Activated effector memory CD4-positive, alpha-beta T cell treated with anti-CD3 and anti-CD28 coated beads, Interleukin-2, amount 50 U/mL, for 16 hours (primary cell): ENCODE data around the gene MAMSTR.
A peak's percentile ranks its signal among the peaks of the same experiment; 100 is the strongest.
"Not testable (repeated sequence)": the region's sequence is repeated elsewhere in the genome, so short reads cannot be mapped to it uniquely, and the experiment has no call there.

Source experiments
- DNase-seq: peaks from one replicate; pipeline ENCODE4 v3.0.0-alpha.2; 2020

Gene MAMSTR

DNA sequence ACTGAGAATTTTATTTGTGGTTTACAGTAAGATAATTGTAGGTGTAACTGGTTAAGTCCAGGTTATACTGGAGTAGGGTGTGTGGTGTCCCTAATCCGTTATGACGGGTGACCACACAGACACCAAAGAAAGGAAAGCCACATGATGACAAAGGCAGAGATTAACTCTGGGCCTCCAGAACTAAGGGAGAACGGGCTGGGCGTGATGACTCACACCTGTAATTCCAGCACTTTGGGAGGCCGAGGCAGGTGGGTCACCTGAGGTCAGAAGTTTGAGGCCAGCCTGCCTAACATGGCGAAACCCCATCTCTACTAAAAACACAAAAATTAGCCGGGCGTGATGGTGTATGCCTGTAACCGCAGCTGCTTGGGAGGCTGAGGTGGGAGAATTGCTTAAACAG is 33.9 kb downstream of the MAMSTR start:
- DNase-seq, result no peak

GRCh38 chr19:48683349-48683748 is 36.2 kb downstream of the MAMSTR start:
- DNase-seq, result no peak

DNA sequence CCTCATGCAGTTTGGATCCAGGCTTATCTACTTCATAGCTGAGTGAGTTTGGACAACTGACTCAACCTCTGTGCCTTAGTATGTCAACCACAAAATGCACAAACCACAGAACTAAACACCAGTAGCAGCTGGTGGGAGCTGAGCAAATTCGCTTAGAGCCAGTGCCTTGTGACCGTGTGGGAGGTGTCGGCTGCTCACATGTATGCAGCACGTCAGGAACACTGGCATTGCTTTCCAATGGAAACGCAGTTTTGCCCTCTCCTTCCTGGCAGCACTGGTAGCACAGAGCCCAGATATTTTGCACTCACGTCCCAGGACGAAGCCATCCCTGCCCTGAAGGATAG is 38.4 kb downstream of the MAMSTR start:
- DNase-seq, result no peak

GRCh38 chr19:48680436-48681126 is 38.9 kb downstream of the MAMSTR start:
- DNase-seq, result no peak

DNA sequence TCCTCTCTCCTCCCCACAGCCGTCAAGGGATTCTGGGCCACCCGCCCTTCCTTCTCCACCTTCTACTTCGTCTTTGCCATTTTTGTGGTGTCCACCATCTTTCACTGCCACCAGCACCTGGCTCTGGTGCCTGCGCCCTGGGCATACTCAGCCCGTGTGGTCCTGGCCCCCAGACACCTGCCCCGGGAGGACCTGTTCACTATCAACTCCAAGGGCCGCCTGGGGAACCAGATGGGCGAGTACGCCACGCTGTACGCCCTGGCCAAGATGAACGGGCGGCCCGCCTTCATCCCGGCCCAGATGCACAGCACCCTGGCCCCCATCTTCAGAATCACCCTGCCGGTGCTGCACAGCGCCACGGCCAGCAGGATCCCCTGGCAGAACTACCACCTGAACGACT is 39.5 kb downstream of the MAMSTR start:
- not testable (repeated sequence) for DNase-seq

GRCh38 chr19:48678201-48678600 is 41.3 kb downstream of the MAMSTR start:
- DNase-seq, result no peak

DNA sequence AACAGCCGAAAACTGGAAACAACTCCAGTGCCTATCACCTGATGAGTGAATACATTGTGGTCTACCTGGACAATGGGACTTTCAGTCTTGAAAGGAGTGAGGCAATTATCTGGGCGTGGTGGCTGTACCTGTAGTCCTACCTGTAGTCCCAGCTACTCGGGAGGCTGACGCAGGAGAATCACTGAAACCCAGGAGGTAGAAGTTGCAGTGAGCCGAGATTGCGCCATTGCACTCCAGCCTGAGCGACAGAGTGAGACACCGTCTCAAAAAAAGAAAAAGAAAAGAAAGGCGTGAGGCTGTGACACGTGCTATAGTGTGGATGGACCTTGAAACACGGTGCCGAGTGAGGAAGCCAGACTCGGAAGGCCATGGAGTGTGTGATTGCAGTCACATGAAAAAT is 42.6 kb downstream of the MAMSTR start:
- no peak for DNase-seq

GRCh38 chr19:48676487-48676886 is 43.0 kb downstream of the MAMSTR start:
- DNase-seq, result no peak

DNA sequence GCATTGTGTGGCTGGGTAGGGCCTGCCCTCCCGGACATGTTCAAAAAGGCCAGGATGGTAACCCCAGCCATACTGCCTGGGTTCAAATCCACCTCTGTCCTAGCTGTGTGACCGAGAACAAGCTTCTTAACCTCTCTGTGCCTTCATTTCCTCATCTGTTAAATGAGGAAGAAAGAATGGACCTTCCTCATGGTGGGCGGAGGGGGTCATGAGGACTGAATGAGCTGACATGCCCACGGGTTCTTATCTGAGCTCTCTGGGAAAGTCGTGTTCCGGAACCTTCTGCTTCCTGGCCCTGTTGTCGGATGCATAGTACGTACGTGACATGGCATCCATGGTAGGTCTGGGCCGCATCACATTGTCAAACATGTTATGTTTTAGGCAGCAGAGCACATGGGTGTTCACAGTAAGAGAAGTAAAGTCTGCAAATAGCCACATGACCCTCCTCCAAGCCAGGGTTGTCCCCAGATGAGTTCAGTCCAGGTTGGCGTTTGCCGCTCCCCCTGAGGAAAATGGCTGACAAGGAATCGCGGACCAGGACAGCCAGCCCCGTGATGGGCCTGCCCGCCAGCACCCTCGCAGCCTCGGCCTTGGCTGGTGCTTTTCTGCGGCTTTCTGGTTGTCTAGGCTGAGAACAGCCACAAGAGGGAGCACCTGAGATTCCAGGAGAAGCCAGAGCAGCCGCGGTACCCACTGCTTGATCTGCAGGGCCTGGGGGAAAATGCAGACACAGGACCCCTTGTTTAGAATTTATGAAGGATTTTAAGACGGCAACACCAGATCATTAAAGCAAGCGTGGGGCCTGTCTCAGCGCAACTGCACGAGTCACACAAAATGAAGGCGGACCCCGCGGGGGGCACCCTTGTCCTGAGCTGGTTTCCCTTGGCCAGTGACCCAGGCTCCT is 44.4 kb downstream of the MAMSTR start:
- peak; percentile 87 for DNase-seq

DNA sequence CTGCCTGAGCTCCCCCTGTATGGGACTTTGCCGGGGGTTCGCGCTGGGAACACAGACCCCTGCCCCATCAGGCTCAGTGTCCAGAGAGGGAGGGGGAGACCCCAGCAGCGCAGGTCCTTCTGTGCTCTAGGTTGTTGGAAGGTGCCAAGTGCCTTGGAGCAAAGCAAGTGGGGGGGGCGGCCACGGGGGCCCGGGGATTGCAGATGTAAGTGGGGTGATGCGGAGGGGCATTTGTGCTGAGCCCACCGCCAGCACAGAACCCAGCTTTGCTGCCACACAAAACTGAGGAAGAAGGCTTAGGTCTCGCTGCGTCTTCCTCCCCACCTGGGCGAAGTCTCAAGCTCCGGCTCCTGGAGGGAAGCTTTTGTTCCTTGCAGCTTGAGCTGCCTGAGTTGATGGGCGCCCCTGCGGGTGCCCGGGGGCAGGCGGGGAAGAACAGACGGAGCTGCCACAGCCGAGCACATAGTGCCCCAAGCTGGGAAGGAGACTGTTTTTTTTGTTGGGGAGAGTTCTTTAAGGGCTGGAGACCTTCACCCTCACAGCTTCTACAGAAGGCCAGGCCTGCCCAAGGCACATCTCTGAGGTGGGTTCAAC is 45.2 kb downstream of the MAMSTR start:
- no peak for DNase-seq

- DNase-seq, result no peak
Observed at GRCh38 chr19:48673436-48674100, 46.0 kb downstream of the MAMSTR start.

- no peak for DNase-seq
Observed at GRCh38 chr19:48672994-48673393, 46.5 kb downstream of the MAMSTR start, which contains the start of gene NTN5. Gene NTN5, minus strand, starts transcription at chr19:48673017. Its CDS starts 2,031 bp downstream, at chr19:48670986.

DNA sequence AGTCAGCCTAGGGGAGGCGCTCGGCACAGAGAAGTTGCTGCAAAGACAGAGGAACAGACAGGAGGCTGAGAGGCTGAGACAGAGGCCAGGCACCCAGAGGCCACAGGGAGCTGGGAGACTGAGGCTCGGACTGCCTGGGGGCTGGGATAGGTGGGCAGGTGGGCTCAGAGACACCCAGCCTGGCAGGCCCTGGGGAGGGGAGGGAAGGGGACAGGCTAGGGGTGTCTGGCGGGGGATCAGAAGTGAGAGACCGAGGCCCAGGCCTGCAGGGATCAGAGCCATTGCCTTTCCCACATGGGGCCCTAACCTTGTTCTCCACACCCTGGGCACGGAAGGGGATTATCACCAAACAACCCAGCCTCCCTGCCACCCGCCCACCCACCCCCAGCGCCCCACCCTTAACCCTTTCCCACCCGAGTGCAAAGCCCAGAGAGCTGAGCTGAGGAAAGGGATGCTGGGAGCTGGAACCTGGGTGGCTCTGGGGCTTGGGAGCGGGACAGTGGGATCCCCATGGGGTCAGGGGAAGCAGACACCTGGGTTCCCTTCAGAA is 48.0 kb downstream of the MAMSTR start:
- DNase-seq, result no peak

DNA sequence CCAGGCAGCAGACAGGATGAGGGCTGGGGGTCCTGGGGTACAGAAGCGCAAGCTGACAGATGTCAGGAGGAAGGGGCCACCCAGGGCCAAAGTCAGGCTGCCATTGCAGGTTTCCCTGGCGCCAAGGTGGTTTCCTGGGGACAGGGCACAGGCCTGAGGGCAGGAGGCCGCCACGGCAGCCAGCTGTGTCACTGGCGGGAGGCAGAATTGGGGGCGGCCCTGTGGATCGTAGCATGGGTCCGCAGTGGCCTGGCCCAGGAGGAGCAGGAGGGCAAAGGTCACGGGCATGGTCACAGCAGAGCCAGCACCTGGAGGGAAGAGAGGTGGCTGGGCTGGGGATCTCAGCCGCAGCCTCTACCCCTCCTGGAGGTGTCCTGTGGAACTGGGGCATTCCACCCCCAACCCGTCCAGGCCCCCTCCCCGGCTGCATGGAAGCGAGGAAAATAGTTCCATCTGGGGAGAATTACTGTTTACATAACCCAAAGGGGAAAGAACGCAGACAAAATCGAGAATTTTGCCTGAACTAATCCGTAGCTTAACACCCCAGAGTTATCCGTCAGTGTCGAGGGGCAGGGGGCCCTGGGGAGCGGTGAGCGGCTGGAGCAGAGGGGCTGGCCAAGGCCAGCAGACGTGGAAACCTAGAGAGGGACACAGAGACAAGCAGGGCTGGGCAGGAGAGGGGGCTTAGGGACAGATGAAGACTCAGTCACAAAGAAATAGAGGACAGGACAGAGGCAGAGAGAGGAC is 48.7 kb downstream of the MAMSTR start:
- DNase-seq, result no peak

DNA sequence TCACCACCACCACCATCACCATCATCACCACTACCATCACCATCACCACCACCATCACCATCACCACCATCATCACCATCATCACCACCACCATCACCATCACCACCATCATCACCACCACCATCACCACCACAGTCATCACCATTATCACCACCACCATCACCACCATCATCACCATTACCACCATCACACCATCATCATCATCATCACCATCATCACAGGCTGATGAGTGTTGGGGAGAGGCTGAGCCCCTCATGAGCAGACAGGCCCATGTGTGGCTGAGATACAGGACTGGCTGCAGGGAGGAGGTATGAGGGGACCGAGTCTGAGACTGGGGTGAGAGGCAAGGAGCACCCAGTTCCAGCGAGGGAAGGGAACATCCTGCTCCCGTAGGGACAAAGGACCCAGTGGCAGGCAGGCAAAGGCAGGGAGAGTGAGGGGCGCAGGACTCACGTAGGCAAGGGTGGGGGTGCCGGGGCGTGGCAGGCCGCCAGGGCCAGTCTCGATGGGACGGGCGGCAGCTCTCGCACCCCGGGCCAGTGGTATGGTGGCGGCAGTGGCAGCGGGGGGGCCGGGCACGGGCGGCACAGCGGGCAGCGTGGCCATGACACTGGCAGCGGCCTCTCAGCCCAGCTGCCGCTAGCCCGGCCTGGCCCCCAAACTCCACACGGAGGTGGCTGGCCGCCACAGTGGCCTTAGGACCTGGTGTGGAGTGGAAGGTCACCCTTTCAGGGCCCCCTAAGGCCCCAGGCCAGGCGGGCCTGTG is 49.4 kb downstream of the MAMSTR start:
- DNase-seq, result no peak

GRCh38 chr19:48668761-48669160 is 50.8 kb downstream of the MAMSTR start:
- no peak for DNase-seq

DNA sequence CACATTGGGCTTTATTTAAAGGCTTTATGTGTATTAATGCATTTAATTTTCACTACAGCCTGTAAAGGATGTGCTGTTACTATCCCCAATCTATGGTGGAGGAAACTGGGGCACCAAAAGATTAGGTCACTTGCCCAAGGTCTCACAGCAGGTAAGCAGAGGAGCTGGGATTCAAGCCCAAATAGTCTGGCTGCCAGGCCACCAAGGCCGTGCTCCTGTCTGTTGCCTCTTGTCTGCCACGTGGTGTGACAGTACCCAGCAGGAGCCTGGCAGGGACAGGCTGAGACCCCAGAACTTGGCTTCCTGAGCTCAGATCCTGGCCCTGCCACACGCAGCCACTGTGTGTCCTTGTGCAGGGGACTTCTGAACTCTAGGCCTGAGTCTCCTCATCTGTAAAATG is 51.2 kb downstream of the MAMSTR start:
- no peak for DNase-seq

- DNase-seq, result no peak
Observed at GRCh38 chr19:48665786-48666185, 53.7 kb downstream of the MAMSTR start.

- no peak for DNase-seq
Observed at GRCh38 chr19:48664476-48664875, 55.0 kb downstream of the MAMSTR start.

DNA sequence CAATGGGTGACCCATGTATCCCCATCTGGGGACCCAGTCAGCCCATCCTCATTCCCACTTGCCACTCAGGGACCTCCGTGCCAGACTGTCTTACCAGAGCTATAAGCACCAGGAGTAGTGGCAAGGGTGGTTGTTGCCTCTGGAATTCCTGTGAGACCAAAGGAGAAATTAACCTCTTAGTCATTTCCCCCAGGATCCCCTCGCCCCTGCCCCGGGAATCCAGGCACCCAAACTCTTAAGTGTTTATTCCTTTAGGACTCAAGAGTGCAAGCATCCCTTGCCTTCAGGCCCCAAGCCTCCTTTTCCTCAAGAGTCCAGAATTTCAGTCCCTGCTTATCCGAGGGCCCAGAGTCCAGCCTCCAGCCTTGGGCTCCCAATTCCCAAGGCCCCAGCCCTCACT is 55.9 kb downstream of the MAMSTR start:
- no peak for DNase-seq
